HepG2 (cell line): Measurements from ENCODE around the gene PRSS53. TPM values are rescaled to one million over a fixed set of nuclear protein-coding genes. Genes with fewer than 3 reads are reported as not detected.

Experiments
- FOSL2 ChIP-seq: sonication (generic); formaldehyde crosslinking; IDR thresholded peaks from 2 replicates; pipeline ENCODE4 v1.4.0; 2020; ENCODE audit warnings: missing genetic modification reagents
- FOXA3 ChIP-seq: IDR thresholded peaks from 2 replicates; pipeline ENCODE4 v1.6.1; 2016; ENCODE audit warnings: missing genetic modification reagents, missing compliant biosample characterization
- ZSCAN31 ChIP-seq: sonication (generic); formaldehyde crosslinking; IDR thresholded peaks from 2 replicates; pipeline ENCODE4 v1.5.0; 2020; ENCODE audit warnings: low read depth, mild to moderate bottlenecking, missing genetic modification reagents
- polyA plus RNA-seq, 8 experiments: library from polyadenylated mRNA; depleted of rRNA in 3 of 8; stranded (reverse) in 7 of 8; unstranded in 1 of 8; fragments of >200 nt; fragmentation: Illumina TruSeq in 4 of 8; extraction: Trizol in 4 of 8; gene quantifications; 2 replicates each; pipeline versions ENCODE4 v1.2.1 to v1.2.3, GENCODE V29; 2011 to 2016; ENCODE audit warnings: low read depth in 4 of 8, missing spikeins in 1 of 8, mixed read lengths in 1 of 8; ENCODE audit not compliant: insufficient read depth in 1 of 8
- total RNA-seq, 5 experiments: library from RNA; depleted of rRNA; stranded (reverse); fragments of >200 nt; fragmentation: Illumina TruSeq; extraction: Trizol; gene quantifications; 2 replicates each; pipeline ENCODE4 v1.2.3, GENCODE V29; 2016; ENCODE audit warnings: low read depth in 1 of 5
- TF ChIP-seq, protein P1 (sequence below): sonication (generic); formaldehyde crosslinking; IDR thresholded peaks from 2 replicates; pipeline ENCODE4 v1.5.1; 2020; ENCODE audit warnings: mild to moderate bottlenecking, missing genetic modification reagents, borderline replicate concordance
- TF ChIP-seq, protein P2 (sequence below): IDR thresholded peaks from 2 replicates; pipeline ENCODE4 v1.6.1; 2016; ENCODE audit warnings: mild to moderate bottlenecking

Gene PRSS53
- total and polyA plus RNA-seq, 2 of the 13 experiments (the other 11 are each of a cell fraction or from before 2014, with no cell fraction given) = 2.2 to 7.4 TPM

DNA sequence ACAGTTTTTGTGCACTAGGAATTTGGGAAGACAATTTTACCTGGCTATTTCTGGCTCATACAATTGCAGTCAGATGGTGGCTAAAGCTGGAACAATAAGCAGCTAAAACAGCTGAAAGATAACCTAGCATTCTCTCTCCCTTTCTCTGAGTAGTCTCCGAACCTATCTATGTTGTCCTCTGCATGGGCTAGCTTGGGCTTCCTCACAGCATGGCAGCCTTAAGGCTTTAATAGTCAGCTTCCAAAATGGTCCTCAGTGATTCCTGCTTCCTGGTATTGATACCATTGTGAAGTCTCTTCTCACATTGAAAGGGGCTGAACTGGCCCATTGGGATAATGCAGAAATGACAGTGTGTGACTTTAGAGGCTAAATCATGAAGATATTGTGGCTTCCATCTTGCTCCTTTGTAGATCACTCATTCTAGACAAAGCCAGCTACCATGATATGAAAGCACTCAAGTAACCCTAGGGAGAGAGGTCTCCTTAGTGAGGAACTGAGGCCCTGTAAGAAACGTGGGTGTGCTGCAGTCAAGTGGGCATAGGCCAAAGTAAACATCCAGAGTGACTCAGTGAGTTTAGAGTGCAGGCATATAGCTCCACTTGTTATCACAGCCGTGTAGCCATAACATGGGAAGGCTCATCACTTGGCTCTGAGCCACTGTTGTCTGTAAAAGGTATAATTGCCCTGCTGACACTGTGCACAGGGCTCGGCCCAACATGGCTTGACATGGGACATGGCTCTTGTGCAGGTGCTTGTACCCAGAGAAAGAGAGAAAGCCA lies 11.3 kb upstream of the PRSS53 start (continued):
- TF ChIP-seq, protein P1, sequence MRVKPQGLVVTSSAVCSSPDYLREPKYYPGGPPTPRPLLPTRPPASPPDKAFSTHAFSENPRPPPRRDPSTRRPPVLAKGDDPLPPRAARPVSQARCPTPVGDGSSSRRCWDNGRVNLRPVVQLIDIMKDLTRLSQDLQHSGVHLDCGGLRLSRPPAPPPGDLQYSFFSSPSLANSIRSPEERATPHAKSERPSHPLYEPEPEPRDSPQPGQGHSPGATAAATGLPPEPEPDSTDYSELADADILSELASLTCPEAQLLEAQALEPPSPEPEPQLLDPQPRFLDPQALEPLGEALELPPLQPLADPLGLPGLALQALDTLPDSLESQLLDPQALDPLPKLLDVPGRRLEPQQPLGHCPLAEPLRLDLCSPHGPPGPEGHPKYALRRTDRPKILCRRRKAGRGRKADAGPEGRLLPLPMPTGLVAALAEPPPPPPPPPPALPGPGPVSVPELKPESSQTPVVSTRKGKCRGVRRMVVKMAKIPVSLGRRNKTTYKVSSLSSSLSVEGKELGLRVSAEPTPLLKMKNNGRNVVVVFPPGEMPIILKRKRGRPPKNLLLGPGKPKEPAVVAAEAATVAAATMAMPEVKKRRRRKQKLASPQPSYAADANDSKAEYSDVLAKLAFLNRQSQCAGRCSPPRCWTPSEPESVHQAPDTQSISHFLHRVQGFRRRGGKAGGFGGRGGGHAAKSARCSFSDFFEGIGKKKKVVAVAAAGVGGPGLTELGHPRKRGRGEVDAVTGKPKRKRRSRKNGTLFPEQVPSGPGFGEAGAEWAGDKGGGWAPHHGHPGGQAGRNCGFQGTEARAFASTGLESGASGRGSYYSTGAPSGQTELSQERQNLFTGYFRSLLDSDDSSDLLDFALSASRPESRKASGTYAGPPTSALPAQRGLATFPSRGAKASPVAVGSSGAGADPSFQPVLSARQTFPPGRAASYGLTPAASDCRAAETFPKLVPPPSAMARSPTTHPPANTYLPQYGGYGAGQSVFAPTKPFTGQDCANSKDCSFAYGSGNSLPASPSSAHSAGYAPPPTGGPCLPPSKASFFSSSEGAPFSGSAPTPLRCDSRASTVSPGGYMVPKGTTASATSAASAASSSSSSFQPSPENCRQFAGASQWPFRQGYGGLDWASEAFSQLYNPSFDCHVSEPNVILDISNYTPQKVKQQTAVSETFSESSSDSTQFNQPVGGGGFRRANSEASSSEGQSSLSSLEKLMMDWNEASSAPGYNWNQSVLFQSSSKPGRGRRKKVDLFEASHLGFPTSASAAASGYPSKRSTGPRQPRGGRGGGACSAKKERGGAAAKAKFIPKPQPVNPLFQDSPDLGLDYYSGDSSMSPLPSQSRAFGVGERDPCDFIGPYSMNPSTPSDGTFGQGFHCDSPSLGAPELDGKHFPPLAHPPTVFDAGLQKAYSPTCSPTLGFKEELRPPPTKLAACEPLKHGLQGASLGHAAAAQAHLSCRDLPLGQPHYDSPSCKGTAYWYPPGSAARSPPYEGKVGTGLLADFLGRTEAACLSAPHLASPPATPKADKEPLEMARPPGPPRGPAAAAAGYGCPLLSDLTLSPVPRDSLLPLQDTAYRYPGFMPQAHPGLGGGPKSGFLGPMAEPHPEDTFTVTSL = no peak
- TF ChIP-seq FOXA3 (peak; percentile 61), ZSCAN31 (CRISPR knock-in tag) (peak; percentile 100), FOSL2 (CRISPR knock-in tag) (peak; percentile 76)
- TF ChIP-seq, protein P2, sequence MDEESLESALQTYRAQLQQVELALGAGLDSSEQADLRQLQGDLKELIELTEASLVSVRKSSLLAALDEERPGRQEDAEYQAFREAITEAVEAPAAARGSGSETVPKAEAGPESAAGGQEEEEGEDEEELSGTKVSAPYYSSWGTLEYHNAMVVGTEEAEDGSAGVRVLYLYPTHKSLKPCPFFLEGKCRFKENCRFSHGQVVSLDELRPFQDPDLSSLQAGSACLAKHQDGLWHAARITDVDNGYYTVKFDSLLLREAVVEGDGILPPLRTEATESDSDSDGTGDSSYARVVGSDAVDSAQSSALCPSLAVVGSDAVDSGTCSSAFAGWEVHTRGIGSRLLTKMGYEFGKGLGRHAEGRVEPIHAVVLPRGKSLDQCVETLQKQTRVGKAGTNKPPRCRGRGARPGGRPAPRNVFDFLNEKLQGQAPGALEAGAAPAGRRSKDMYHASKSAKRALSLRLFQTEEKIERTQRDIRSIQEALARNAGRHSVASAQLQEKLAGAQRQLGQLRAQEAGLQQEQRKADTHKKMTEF (CRISPR knock-in tag) = 0 out of 2 replicates have a peak, but pooled peaks have one; percentile 15
